Panc1 (cell line): Measurements from ENCODE around the gene FOXD4L4.
"Not testable (repeated sequence)": the region's sequence is repeated elsewhere in the genome, so short reads cannot be mapped to it uniquely, and the experiment has no call there.

Experiments used
- CTCF ChIP-seq: fragments of 450-650 bp; IDR thresholded peaks from 2 replicates; pipeline ENCODE4 v1.5.1; 2017; ENCODE audit warnings: mild to moderate bottlenecking
- POLR2AphosphoS5 ChIP-seq: IDR thresholded peaks from 2 replicates; pipeline ENCODE4 v1.6.1; 2012; ENCODE audit warnings: mild to moderate bottlenecking, low read depth, low read length, moderate library complexity
- TCF7L2 ChIP-seq: IDR thresholded peaks from 2 replicates; pipeline ENCODE4 v1.6.1; 2011; ENCODE audit warnings: mild to moderate bottlenecking, low read depth, low read length, inconsistent platforms

- not testable (repeated sequence) for TF ChIP-seq POLR2AphosphoS5, CTCF, TCF7L2
Measured at GRCh38 chr9:65703550-65703949, 33.4 kb upstream of the FOXD4L4 start.
